ELF-1 (cell line): ENCODE data around the gene ATXN7L3B.

Source experiments
- DNase-seq: peaks from one replicate; pipeline ENCODE4 v3.0.0-alpha.2; 2016; ENCODE audit warnings: low read depth, low spot score

ATXN7L3B gene

DNA sequence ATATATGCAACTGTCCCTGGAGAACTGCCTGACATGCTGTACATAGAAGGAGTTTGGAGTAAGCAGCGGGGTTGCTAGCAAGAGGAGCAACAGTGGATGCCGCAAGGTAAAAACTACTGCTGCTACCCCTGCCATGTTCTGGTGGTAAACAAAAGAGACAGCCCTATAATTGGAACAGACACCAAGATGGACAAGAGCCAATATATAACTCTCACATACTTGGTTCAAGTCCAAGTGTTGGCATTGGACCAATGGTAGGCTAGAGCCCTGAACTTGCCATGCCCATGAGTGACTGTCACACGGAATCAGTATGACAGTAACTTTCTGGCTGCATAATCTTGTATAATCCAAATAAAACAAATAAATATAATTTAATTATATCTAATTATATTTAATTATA lies 13.7 kb downstream of the ATXN7L3B start:
- DNase-seq, result no peak

DNA sequence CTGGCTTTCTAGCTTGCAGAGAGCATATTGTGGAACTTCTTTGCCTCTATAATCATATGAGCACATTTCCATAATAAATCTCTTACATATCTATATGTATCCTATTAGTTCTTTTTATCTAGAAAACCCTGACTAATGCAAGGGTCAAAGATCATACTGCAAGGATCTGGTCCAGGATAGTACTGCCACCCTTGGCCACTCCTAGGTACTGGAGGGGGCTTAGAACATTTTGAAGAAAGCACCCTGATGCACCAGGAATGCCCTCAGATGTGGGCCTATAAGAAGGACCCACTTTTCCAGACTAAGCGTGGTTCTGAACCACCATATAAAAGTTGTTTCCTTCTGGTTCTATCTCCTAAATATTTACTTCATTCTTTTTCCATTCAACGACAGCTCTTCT lies 14.6 kb downstream of the ATXN7L3B start:
- DNase-seq, result no peak

DNA sequence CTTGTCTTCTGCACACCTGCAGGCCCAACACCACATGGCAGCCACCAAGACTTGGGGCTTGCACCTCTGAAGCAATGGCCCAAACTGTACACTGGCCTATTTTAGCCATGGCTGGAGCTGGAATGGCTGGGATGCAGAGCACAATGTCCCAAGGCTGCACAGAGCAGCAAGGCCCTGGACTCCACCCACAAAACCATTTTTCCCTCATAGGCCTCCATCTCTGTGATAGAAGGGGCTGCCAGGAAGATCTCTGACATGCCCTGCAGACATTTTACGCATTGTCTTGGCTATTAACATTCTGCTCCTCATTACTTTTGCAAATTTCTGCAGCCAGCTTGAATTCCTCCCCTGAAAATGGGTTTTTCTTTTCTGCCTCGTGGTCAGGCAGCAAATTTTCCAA lies 22.1 kb downstream of the ATXN7L3B start:
- no peak for DNase-seq

DNA sequence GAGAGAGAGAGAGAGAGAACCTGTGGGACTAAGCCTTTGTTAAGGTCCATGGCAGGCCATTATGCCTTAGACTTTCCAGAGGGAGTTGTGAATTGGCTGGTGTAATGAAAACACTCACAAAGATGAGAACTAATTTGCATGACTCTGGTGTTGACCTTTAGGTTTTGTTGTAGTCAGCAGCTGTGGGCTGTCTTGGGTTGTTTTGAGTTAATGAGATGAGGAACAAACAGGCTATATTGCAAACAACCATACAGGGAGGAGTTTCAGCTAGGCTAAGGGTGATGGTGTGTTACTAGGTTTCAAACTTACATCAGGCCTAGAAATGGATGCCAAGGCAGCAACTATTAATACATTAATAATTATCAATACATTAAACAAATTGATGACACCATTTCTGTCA lies 26.3 kb downstream of the ATXN7L3B start:
- no peak for DNase-seq

DNA sequence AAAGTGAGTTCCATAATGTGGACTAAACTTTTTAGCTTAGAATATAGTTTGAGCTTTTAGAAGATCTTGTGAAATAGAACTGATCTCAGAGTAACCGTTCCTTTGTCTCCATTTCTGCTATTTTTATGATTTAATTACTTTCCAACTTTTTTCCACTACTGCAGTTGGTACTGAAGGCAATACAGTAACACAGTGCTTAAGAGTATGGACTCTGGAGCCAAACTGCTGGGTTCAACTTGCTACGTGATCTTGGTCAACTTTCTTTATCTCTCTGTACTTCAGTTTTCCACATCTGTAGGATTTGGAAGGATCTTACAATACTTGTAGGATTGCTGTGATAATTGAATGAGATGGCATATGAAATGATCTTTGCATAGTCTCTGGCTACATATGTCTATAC lies 40.9 kb downstream of the ATXN7L3B start:
- no peak for DNase-seq

DNA sequence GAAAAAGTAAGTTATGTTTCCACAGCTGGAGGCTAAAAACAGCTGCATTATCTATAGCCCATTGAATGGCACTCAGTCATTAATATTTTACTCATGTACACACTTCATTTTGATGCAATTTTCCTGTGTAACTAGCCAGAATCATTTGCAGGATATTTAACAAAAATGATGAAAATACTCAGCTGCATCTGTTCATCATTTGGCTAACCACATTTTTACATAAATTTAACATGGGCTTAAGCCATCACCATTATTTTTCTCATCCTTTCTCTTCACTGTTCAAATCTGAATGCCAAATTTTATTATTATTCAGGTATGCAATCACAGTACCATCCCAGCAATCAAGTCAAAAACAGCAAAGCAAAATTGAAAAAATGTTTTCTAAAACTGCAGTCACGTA lies 41.8 kb downstream of the ATXN7L3B start:
- DNase-seq, result no peak

DNA sequence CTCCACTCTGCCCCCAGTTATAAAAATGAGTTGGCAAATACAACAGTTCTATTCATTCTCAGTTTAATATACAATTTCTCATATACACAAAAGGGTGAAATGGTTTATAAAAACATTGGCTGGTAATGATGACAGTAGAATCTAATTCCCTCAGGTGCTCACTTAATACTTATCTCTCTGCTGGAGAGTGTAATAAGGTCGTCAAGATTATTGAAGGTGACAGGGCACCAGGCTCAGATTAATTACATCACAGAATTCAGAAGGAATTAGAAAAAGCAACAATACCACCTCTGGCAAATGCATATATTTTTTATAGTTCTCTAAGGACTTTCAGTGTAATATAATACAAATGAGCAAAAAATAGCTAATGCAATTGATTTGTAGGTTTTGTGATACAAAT lies 42.3 kb downstream of the ATXN7L3B start:
- DNase-seq, result no peak

DNA sequence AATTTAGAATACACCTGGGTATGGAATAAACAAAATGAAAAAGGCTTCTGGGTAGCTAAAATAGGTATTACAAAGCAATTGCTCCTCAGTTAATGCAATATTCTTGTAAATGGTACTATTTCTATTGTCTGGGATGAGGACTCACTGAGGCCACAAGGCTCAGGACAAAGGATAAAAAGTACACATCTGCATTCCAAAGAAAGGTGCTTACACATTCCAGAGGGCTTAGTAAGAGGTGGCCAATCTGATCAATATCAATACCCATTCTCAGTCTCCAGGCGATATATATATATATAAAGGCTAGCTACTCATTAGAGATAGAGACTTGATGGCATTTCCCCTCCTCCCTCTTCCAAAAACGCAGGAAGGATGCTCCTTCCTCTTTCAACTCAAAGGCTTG lies 43.8 kb downstream of the ATXN7L3B start:
- DNase-seq, result no peak

DNA sequence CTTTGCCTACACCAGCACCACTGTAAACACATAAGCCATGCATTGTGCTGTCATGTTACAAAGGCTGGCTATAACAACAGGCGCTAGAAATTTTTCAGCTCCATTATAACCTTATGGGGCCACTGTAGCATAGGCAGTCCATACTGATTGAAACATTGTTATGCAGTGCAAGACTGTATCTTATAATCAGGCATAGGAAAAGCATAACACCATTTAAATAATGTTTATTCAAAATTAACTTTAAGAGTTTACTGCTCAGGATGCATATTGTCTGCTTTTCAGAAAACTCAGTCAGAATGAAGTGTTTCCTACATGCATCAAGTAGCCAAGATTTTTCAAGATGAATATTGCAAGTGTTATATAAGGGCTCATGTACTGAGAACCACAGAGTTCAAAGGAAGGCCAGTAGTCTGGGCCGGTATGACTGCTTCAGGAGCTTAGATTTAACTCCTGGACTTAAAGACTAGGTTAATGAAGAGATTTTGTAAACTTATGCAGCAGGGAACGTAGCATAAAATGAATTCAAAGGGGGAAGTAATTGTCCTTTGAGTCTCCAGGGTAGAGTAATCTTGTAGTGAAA lies 46.9 kb downstream of the ATXN7L3B start:
- DNase-seq, result no peak

DNA sequence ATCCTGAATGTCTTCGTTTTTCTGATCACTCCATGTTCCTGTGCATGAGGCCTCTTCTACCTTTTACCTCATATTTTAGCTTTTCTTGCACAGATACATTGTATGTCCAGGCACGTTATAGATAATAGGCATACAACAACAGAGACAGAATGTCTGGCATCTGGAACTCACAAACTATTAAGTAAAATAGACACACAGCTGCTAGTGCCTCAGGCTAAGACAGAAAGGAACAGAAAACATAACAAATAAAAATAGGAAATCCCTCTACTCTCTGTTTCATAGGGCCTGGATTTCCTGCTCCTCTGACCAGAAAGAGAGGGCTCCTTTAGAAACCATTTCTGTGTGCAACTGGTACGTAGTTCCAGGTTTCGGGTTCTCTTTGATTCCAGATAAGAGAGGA lies 48.6 kb downstream of the ATXN7L3B start:
- no peak for DNase-seq
